Adrenal gland (tissue), 5 donors: ENCODE results near the gene NCKAP5.

Experiments
- CTCF ChIP-seq, 6 experiments: fragments of 450-650 bp in 4 of 6; fragments of 200-600 bp in 2 of 6; sonication (generic) in 1 of 6; IDR thresholded peaks; 1 replicate in 5 of 6; 2 replicates in 1 of 6; pipeline versions ENCODE4 v1.5.1 to v1.8.0; 2016 to 2021; ENCODE audit warnings: antibody characterized with exemption in 6 of 6, mild to moderate bottlenecking in 2 of 6, moderate library complexity in 1 of 6
- POLR2A ChIP-seq, 2 donors: fragments of 450-650 bp; IDR thresholded peaks; one replicate each; pipeline ENCODE4 v1.6.1; 2017; ENCODE audit warnings: antibody characterized with exemption in 2 of 2, mild to moderate bottlenecking in 2 of 2, moderate library complexity in 1 of 2
- donor health status: DM: no; HTN: no; CAD: no.

GRCh38 chr2:133377021-133377481 is 191.2 kb downstream of the NCKAP5 start:
- TF ChIP-seq POLR2A (IDR thresholded peaks at IDR 0.05) (no peak), CTCF (IDR thresholded peaks at IDR 0.05) (no peak)
